ENCODE measurements around the gene CEP97. TPM values are rescaled to one million over a fixed set of nuclear protein-coding genes. Genes with fewer than 3 reads are reported as not detected.
A peak's percentile ranks its signal among the peaks of the same experiment; 100 is the strongest.
"Not testable (repeated sequence)": the region's sequence is repeated elsewhere in the genome, so short reads cannot be mapped to it uniquely, and the experiment has no call there.

CEP97 gene
- total RNA-seq, 1 experiment from 2014 or later: 12.0 TPM

DNA sequence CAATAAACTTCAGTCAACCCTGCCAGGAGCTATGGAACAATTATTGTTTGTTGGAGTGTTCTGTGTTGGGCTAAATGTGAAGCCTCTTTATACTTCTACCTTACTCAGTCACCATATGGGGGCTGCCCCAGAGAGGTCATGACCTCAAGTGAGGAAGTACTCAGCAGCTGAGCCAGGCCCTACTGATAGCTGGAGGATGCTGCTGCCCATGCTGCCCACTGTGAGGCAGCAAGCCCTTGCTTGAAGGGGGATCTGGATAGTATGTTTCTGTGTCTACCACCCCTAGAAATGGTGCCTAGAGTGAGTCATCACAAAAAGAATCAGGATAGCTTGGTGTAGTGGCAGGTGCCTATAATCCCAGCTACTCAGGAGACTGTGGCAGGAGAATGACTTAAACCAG, 33.4 kb upstream of the CEP97 start (continued):
- TF ChIP-seq, protein P1, sequence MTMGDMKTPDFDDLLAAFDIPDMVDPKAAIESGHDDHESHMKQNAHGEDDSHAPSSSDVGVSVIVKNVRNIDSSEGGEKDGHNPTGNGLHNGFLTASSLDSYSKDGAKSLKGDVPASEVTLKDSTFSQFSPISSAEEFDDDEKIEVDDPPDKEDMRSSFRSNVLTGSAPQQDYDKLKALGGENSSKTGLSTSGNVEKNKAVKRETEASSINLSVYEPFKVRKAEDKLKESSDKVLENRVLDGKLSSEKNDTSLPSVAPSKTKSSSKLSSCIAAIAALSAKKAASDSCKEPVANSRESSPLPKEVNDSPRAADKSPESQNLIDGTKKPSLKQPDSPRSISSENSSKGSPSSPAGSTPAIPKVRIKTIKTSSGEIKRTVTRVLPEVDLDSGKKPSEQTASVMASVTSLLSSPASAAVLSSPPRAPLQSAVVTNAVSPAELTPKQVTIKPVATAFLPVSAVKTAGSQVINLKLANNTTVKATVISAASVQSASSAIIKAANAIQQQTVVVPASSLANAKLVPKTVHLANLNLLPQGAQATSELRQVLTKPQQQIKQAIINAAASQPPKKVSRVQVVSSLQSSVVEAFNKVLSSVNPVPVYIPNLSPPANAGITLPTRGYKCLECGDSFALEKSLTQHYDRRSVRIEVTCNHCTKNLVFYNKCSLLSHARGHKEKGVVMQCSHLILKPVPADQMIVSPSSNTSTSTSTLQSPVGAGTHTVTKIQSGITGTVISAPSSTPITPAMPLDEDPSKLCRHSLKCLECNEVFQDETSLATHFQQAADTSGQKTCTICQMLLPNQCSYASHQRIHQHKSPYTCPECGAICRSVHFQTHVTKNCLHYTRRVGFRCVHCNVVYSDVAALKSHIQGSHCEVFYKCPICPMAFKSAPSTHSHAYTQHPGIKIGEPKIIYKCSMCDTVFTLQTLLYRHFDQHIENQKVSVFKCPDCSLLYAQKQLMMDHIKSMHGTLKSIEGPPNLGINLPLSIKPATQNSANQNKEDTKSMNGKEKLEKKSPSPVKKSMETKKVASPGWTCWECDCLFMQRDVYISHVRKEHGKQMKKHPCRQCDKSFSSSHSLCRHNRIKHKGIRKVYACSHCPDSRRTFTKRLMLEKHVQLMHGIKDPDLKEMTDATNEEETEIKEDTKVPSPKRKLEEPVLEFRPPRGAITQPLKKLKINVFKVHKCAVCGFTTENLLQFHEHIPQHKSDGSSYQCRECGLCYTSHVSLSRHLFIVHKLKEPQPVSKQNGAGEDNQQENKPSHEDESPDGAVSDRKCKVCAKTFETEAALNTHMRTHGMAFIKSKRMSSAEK (CRISPR knock-in tag; IDR thresholded peaks at IDR 0.05; ENCODE audit: borderline replicate concordance): no peak
- TF ChIP-seq, protein P2, sequence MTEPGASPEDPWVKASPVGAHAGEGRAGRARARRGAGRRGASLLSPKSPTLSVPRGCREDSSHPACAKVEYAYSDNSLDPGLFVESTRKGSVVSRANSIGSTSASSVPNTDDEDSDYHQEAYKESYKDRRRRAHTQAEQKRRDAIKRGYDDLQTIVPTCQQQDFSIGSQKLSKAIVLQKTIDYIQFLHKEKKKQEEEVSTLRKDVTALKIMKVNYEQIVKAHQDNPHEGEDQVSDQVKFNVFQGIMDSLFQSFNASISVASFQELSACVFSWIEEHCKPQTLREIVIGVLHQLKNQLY (CRISPR knock-in tag; IDR thresholded peaks at IDR 0.05): no peak
- no peak for TF ChIP-seq PRRX2 (CRISPR knock-in tag; IDR thresholded peaks at IDR 0.05)
- TF ChIP-seq ZNF232 (CRISPR knock-in tag; IDR thresholded peaks at IDR 0.05): no peak
- TF ChIP-seq SMAD3 (CRISPR knock-in tag; IDR thresholded peaks at IDR 0.05; ENCODE audit: borderline replicate concordance): no peak
- TF ChIP-seq EMX1 (CRISPR knock-in tag; IDR thresholded peaks at IDR 0.05): no peak
- TF ChIP-seq OVOL2 (CRISPR knock-in tag; IDR thresholded peaks at IDR 0.05; ENCODE audit: borderline replicate concordance): no peak
- TF ChIP-seq FOXK1 (CRISPR knock-in tag; IDR thresholded peaks at IDR 0.05): no peak
- no peak for TF ChIP-seq RELA (CRISPR knock-in tag; IDR thresholded peaks at IDR 0.05; ENCODE audit: borderline replicate concordance)
- TF ChIP-seq NFE2L1 (CRISPR knock-in tag; IDR thresholded peaks at IDR 0.05): no peak
- TF ChIP-seq ZNF671 (CRISPR knock-in tag; IDR thresholded peaks at IDR 0.05): no peak
- no peak for TF ChIP-seq ZBTB21 (CRISPR knock-in tag; IDR thresholded peaks at IDR 0.05; ENCODE audit: borderline replicate concordance)
- TF ChIP-seq MXD4 (CRISPR knock-in tag; IDR thresholded peaks at IDR 0.05; ENCODE audit: borderline replicate concordance): no peak
- TF ChIP-seq, protein P3, sequence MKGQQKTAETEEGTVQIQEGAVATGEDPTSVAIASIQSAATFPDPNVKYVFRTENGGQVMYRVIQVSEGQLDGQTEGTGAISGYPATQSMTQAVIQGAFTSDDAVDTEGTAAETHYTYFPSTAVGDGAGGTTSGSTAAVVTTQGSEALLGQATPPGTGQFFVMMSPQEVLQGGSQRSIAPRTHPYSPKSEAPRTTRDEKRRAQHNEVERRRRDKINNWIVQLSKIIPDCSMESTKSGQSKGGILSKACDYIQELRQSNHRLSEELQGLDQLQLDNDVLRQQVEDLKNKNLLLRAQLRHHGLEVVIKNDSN (CRISPR knock-in tag; IDR thresholded peaks at IDR 0.05): no peak

DNA sequence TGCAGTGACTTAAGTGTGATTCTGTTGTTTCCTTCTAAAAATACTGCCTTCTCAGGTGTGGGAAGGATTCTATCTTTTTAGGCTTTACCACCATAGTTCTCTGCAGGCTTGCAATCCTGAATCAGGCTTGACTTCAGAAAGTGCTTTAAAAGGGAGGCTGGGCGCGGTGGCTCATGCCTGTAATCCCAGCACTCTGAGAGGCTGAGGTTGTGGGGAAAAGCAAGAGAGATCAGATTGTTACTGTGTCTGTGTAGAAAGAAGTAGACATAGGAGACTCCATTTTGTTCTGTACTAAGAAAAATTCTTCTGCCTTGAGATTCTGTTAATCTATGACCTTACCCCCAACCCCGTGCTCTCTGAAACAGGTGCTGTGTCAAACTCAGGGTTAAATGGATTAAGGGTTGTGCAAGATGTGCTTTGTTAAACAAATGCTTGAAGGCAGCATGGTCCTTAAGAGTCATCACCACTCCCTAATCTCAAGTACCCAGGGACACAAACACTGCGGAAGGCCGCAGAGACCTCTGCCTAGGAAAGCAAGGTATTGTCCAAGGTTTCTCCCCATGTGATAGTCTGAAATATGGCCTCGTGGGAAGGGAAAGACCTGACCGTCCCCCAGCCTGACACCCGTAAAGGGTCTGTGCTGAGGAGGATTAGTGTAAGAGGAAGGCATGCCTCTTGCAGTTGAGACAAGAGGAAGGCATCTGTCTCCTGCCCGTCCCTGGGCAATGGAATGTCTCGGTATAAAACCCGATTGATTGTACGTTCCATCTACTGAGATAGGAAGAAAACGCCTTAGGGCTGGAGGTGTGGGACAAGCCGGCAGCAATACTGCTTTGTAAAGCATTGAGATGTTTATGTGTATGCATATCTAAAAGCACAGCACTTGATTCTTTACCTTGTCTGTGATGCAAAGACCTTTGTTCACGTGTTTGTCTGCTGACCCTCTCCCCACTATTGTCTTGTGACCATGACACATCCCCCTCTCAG, 32.4 kb upstream of the CEP97 start:
- H3K9me3 Mint-ChIP-seq; H3K36me3 Mint-ChIP-seq; CTCF ChIA-PET; POLR2A ChIA-PET; H3K27me3 Mint-ChIP-seq (ENCODE audit: low read depth); ATAC-seq; DNase-seq (ENCODE audit: low spot score): not testable (repeated sequence)
- peak overlapping the region; percentile 42 for H3K4me3 Mint-ChIP-seq
- peak overlapping the region; percentile 81 for H3K27ac Mint-ChIP-seq
- peaks cover 30% of the 10 kb centered on the region for H3K4me1 Mint-ChIP-seq

DNA sequence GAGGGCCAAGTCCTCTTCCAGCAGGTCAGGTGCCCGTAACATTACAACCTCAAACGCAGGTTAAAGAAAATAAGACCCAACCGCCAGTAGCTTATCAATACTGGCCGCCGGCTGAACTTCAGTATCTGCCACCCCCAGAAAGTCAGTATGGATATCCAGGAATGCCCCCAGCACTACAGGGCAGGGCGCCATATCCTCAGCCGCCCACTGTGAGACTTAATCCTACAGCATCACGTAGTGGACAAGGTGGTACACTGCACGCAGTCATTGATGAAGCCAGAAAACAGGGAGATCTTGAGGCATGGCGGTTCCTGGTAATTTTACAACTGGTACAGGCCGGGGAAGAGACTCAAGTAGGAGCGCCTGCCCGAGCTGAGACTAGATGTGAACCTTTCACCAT, 30.9 kb upstream of the CEP97 start:
- CTCF ChIA-PET: interaction anchor here (1.0 kb wide), 1 partner anchor 16 kb away, joined by 4 read pairs; the partner anchor contains the start of gene ZBTB11
- H3K27ac Mint-ChIP-seq, H3K4me3 Mint-ChIP-seq: not testable (repeated sequence)

DNA sequence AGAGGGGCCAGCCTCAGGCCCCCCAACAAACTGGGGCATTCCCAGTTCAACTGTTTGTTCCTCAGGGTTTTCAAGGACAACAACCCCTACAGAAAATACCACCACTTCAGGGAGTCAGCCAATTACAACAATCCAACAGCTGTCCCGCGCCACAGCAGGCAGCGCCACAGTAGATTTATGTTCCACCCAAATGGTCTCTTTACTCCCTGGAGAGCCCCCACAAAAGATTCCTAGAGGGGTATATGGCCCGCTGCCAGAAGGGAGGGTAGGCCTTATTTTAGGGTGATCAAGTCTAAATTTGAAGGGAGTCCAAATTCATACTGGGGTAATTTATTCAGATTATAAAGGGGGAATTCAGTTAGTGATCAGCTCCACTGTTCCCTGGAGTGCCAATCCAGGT, 29.6 kb upstream of the CEP97 start:
- H3K27ac Mint-ChIP-seq; CTCF ChIA-PET; H3K36me3 Mint-ChIP-seq; H3K9me3 Mint-ChIP-seq; H3K27me3 Mint-ChIP-seq (ENCODE audit: low read depth); ATAC-seq; H3K4me3 Mint-ChIP-seq; POLR2A ChIA-PET; DNase-seq (ENCODE audit: low spot score): not testable (repeated sequence)
- peaks cover 23% of the 10 kb centered on the region for H3K4me1 Mint-ChIP-seq

More for the DNA sequence above, 30.9 kb upstream of the CEP97 start:
- H3K27me3 Mint-ChIP-seq (ENCODE audit: low read depth); H3K9me3 Mint-ChIP-seq; H3K36me3 Mint-ChIP-seq; POLR2A ChIA-PET: not testable (repeated sequence)
- TF ChIP-seq, protein P4, sequence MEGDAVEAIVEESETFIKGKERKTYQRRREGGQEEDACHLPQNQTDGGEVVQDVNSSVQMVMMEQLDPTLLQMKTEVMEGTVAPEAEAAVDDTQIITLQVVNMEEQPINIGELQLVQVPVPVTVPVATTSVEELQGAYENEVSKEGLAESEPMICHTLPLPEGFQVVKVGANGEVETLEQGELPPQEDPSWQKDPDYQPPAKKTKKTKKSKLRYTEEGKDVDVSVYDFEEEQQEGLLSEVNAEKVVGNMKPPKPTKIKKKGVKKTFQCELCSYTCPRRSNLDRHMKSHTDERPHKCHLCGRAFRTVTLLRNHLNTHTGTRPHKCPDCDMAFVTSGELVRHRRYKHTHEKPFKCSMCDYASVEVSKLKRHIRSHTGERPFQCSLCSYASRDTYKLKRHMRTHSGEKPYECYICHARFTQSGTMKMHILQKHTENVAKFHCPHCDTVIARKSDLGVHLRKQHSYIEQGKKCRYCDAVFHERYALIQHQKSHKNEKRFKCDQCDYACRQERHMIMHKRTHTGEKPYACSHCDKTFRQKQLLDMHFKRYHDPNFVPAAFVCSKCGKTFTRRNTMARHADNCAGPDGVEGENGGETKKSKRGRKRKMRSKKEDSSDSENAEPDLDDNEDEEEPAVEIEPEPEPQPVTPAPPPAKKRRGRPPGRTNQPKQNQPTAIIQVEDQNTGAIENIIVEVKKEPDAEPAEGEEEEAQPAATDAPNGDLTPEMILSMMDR (IDR thresholded peaks at IDR 0.05): peak; percentile 55
- H3K4me1 Mint-ChIP-seq: peaks cover 23% of the 10 kb centered on the region
- ATAC-seq (peak; percentile 98), DNase-seq (ENCODE audit: low spot score) (peak; percentile 75)

Data from WTC11 (cell line).